ENCODE results near the gene RNF114. TPM values are rescaled to one million over a fixed set of nuclear protein-coding genes. Genes with fewer than 3 reads are reported as not detected.
A peak's percentile ranks its signal among the peaks of the same experiment; 100 is the strongest.

RNF114 gene
- total and polyA plus RNA-seq, 3 experiments from 2014 or later: 64.0 to 112 (median 67.1) TPM

DNA sequence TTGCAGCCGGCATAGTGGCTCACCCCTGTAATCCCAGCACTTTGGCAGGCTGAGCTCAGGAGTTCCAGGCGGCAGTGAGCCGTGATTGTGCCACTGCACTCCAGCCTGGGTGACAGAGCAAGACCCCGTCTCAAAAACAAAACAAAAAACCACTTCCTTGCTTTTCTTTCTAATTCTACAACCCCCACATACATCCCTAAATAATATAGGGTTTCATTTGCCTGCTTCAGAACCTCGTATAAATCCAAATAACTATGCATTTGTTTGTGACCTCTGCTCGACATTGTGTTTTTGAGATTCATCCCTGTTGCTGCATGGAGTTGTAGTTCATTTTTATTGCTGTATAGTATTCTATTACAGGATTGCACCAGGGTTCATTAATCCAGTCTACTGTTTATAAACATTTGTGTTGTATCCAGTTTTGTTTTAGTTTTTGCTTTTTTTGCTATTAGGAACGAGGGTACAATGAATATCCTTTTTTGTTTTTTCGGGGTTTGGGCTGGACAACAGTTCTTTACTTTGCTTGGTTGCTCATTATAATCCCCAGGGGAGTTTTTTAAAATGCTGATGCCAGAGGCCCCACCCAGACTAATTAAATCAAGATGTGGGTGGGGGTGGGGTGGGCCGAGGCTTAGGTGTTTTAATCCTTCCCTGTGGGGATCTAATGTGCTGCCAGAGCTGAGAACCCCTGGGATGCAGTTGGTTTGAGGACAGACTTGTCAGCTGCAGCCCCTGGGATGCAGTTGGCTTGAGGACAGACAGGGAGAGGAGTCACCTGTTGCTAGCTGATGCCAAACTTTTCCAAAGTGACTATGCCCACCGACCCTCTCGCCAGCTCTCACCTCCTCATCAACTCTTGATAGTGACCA, 44.2 kb downstream of the RNF114 start:
- ChIA-PET POLR2A (interaction anchor here (0.8 kb wide), 1 partner anchor 89 kb away, joined by 3 read pairs; no protein-coding TSS in a partner anchor), CTCF (interaction anchor here (0.8 to 8.5 kb wide), 8 partner anchors 15 to 207 kb away, joined by 3 to 150 read pairs (median 7); partner anchors contain the start of gene PEDS1)
- H3K4me3 ChIP-seq (ENCODE audit: low read length): no peak overlapping the region
- peaks cover 18 to 39% (median 26%) of the 10 kb centered on the region in 3 donors for H3K4me1 Mint-ChIP-seq
- no peaks in the 10 kb centered on the region for H3K36me3 ChIP-seq (ENCODE audit: insufficient read depth, low read length)
- DNase-seq: no peak
- no peaks in the 10 kb centered on the region for H3K27me3 ChIP-seq (ENCODE audit: insufficient read depth, low read length, poor library complexity, severe bottlenecking)
- peak overlapping the region in 3 of 8 donors; percentile 2 to 69 (median 53) for H3K27ac Mint-ChIP-seq
- peak overlapping the region in 1 of 7 donors; percentile 17 for H3K4me3 Mint-ChIP-seq
- H3K27me3 Mint-ChIP-seq: peaks cover 3 to 6% of the 10 kb centered on the region in 2 donors
- H3K27ac ChIP-seq (ENCODE audit: low read depth, low read length): no peak overlapping the region
- no peaks in the 10 kb centered on the region for H3K9me3 ChIP-seq (ENCODE audit: low read length)
- H3K36me3 Mint-ChIP-seq: no peaks in the 10 kb centered on the region
- no peaks in the 10 kb centered on the region for H3K9me3 Mint-ChIP-seq
- H3K4me1 ChIP-seq (ENCODE audit: insufficient read depth, low read length): peaks cover 24% of the 10 kb centered on the region

DNA sequence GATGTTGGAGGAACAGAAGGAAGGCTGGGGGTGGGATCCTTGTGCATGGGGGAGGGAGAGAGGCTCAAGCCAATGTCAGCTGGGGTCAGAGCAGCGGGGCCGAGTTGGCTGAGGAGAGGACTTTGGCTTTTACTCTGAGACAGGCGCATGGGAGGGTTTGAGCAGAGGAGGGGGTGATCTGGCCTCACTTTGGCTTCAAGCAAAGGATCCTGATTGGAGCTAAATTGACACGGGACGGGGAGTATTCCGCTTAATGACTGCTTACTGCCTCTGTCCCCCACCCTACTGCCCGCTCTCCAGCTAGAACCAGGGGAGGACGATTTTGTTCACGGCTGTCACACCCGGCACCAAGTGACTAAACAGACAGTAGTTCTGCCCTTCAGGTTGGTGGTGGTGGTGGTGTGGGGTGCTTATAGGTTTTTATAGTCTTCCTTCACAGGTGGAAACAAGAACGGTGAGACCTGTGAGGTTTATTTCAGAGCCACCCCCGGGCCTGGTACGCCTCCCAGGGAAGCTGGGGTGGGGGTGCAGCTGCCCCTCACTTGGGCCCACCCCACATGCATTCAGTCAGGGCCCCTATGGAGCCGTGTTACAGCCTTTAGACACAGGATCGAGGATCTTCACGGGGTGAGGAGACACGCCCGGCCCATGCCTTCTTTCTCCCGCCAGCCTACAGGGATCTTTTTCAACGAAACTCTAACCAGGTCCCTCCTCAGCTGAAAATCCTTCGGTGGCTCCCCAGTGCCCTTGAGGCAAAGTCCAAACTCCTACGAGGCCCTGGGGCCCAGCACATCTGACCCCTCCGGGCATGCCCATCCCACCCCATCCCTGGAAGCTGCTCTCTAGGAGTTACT, 45.2 kb downstream of the RNF114 start:
- POLR2A ChIA-PET: interaction anchor here (0.8 kb wide), 1 partner anchor 87 kb away, joined by 3 read pairs; no protein-coding TSS in a partner anchor
- Histone ChIP-seq H3K27me3 (ENCODE audit: insufficient read depth, low read length, poor library complexity, severe bottlenecking) (no peaks in the 10 kb centered on the region), H3K27ac (ENCODE audit: low read depth, low read length) (peak overlapping the region; percentile 51), H3K4me1 (ENCODE audit: insufficient read depth, low read length) (peaks cover 24% of the 10 kb centered on the region), H3K9me3 (ENCODE audit: low read length) (no peaks in the 10 kb centered on the region), H3K36me3 (ENCODE audit: insufficient read depth, low read length) (no peaks in the 10 kb centered on the region), H3K4me3 (ENCODE audit: low read length) (no peak overlapping the region)
- H3K9me3 Mint-ChIP-seq: no peaks in the 10 kb centered on the region
- peak overlapping the region; percentile 17 to 78 (median 68) for H3K4me3 Mint-ChIP-seq
- peak overlapping the region in 4 of 8 donors; percentile 3 to 83 (median 40) for H3K27ac Mint-ChIP-seq
- H3K27me3 Mint-ChIP-seq: peaks cover 3 to 6% of the 10 kb centered on the region in 2 donors
- peaks cover 18 to 39% (median 26%) of the 10 kb centered on the region in 3 donors for H3K4me1 Mint-ChIP-seq
- DNase-seq: no peak
- CTCF ChIA-PET: interaction anchor here (0.8 to 8.5 kb wide), 7 partner anchors 13 to 206 kb away, joined by 3 to 150 read pairs (median 3); no protein-coding TSS in a partner anchor
- no peaks in the 10 kb centered on the region for H3K36me3 Mint-ChIP-seq

DNA sequence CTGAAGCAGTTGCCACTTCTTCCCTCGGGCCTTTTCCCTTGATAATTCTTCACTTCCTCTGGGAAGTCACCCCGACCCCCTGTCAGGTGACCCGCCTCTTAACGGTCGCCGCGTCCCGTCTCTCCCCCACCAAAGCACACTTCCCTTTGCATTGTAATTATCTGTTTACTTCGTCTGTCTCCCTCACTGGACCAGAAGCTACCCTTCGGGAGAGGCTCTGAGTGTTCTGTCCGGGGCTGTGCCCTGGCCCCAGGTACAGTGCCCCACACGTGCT, 45.8 kb downstream of the RNF114 start:
- Histone ChIP-seq H3K4me3 (ENCODE audit: low read length) (peak overlapping the region; percentile 53), H3K36me3 (ENCODE audit: insufficient read depth, low read length) (no peaks in the 10 kb centered on the region), H3K27ac (ENCODE audit: low read depth, low read length) (peak overlapping the region; percentile 51), H3K27me3 (ENCODE audit: insufficient read depth, low read length, poor library complexity, severe bottlenecking) (no peaks in the 10 kb centered on the region), H3K4me1 (ENCODE audit: insufficient read depth, low read length) (peaks cover 24% of the 10 kb centered on the region), H3K9me3 (ENCODE audit: low read length) (no peaks in the 10 kb centered on the region)
- peaks cover 18 to 39% (median 26%) of the 10 kb centered on the region in 3 donors for H3K4me1 Mint-ChIP-seq
- H3K4me3 Mint-ChIP-seq: peak overlapping the region; percentile 1 to 78 (median 66)
- DNase-seq: no peak
- H3K9me3 Mint-ChIP-seq: no peaks in the 10 kb centered on the region
- ChIA-PET POLR2A (no interaction called here), CTCF (interaction anchor here (0.8 to 8.5 kb wide), 6 partner anchors 13 to 190 kb away, joined by 3 to 150 read pairs (median 4); no protein-coding TSS in a partner anchor)
- H3K27me3 Mint-ChIP-seq: peaks cover 3% of the 10 kb centered on the region in 2 donors
- no peaks in the 10 kb centered on the region for H3K36me3 Mint-ChIP-seq
- peak overlapping the region in 5 of 8 donors; percentile 3 to 83 (median 55) for H3K27ac Mint-ChIP-seq

DNA sequence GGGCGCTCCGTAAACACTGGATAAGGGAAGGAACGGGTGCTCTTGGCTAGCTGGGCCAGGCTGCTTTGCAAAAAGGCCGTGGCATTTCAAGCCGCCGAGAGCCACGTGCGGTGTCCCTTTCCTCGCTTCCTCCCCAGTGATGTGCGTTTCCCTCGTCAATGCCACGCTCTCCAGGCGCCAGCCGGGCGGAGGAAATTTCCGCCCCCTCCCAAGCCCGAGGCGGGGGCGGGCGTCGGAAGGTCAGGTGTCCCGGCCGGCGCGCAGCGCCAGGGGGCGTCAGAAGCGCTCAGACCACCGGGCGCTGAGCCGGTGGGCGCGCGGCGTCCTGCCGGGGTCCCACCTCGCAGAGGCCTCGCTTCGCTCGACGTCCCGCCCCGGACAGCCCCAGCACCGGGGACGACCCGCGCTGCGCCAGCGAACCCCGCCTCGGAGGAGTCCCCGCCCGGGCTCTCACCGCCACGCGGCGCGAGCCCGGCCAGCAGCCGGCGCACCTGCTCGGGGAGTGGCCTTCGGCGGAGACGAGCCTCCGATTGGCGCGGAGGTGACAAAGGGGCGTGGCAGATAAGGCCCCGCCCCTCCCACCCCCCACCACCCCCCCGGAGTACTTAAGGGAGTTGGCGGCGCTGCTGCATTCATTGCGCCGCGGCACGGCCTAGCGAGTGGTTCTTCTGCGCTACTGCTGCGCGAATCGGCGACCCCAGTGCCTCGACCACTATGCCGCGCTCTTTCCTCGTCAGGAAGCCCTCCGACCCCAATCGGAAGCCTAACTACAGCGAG, 46.3 kb downstream of the RNF114 start, which contains the start of gene SNAI1:
Gene SNAI1, plus strand, starts transcription at position 635 of the 777 bp plus-strand sequence. Its CDS starts 80 bp downstream, at position 715.
- CTCF ChIA-PET: interaction anchor here (0.8 to 8.5 kb wide), 6 partner anchors 12 to 190 kb away, joined by 3 to 150 read pairs (median 4); no protein-coding TSS in a partner anchor

DNA sequence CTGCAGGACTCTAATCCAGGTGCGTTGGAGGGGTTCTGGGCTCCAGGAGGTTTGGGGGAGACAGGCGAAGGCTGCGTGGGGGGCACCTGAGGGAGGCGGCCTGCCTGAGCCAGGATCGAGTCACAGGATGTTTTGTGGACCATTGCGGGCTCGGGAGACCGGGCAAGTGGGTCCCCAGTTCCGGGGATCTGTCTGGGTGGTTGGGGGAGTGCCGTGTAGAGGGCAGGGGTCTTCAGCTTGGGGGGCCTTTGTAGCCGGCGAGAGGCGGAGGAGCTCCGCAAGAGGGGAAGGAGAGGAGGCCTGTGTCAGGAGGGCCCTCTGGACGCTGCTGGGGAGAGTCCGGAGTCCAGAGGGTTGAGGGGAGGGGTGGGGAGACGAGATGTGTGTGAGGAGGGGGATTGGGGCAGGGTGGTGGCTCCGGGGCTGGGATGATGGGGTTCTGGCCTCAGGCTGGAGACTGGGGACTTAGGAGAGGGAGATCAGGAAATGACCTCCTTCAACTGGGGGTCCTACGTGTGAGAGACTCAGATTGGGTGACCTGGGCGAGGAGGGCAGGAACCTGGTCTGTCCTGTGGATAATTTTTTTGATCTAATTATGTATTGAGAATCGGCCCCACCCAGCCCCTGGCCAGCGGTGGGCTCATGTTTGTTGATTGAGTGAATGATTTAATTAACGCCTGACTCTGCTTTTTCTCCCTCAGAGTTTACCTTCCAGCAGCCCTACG, 47.1 kb downstream of the RNF114 start:
- Mint-ChIP-seq H3K36me3 (no peaks in the 10 kb centered on the region), H3K27ac (peak overlapping the region in 6 of 8 donors; percentile 43 to 97 (median 80)), H3K9me3 (no peaks in the 10 kb centered on the region), H3K27me3 (peaks cover 2 to 3% of the 10 kb centered on the region in 2 donors), H3K4me1 (peaks cover 18 to 39% (median 26%) of the 10 kb centered on the region in 3 donors), H3K4me3 (peak overlapping the region; percentile 64 to 78 (median 74))
- CTCF ChIA-PET: interaction anchor here (1.2 to 8.5 kb wide), 3 partner anchors 88 to 189 kb away, joined by 3 to 150 read pairs (median 5); no protein-coding TSS in a partner anchor
- DNase-seq: no peak
- Histone ChIP-seq H3K9me3 (ENCODE audit: low read length) (no peaks in the 10 kb centered on the region), H3K27me3 (ENCODE audit: insufficient read depth, low read length, poor library complexity, severe bottlenecking) (no peaks in the 10 kb centered on the region), H3K27ac (ENCODE audit: low read depth, low read length) (peak overlapping the region; percentile 67), H3K4me3 (ENCODE audit: low read length) (peak overlapping the region; percentile 67), H3K36me3 (ENCODE audit: insufficient read depth, low read length) (no peaks in the 10 kb centered on the region), H3K4me1 (ENCODE audit: insufficient read depth, low read length) (peaks cover 24% of the 10 kb centered on the region)
- POLR2A ChIA-PET: no interaction called here

More for the DNA sequence above, 46.3 kb downstream of the RNF114 start, which contains the start of gene SNAI1:
- H3K27me3 Mint-ChIP-seq: peaks cover 2 to 3% of the 10 kb centered on the region in 2 donors
- POLR2A ChIA-PET: no interaction called here
- peak within 1 kb of the TSS in 7 of 8 donors; percentile 43 to 97 (median 80) for H3K27ac Mint-ChIP-seq
- peak within 1 kb of the TSS; percentile 67 for H3K4me3 ChIP-seq (ENCODE audit: low read length)
- no peaks in the 10 kb centered on the region for H3K9me3 ChIP-seq (ENCODE audit: low read length)
- peak; percentile 75 to 92 (median 80) for DNase-seq
- peaks cover 18 to 39% (median 26%) of the 10 kb centered on the region in 3 donors for H3K4me1 Mint-ChIP-seq
- peak within 1 kb of the TSS; percentile 67 for H3K27ac ChIP-seq (ENCODE audit: low read depth, low read length)
- H3K36me3 ChIP-seq (ENCODE audit: insufficient read depth, low read length): no peaks in the 10 kb centered on the region
- H3K36me3 Mint-ChIP-seq: no peaks in the 10 kb centered on the region
- H3K27me3 ChIP-seq (ENCODE audit: insufficient read depth, low read length, poor library complexity, severe bottlenecking): no peaks in the 10 kb centered on the region
- H3K9me3 Mint-ChIP-seq: no peaks in the 10 kb centered on the region
- peak within 1 kb of the TSS; percentile 66 to 78 (median 74) for H3K4me3 Mint-ChIP-seq
- H3K4me1 ChIP-seq (ENCODE audit: insufficient read depth, low read length): peaks cover 24% of the 10 kb centered on the region

DNA sequence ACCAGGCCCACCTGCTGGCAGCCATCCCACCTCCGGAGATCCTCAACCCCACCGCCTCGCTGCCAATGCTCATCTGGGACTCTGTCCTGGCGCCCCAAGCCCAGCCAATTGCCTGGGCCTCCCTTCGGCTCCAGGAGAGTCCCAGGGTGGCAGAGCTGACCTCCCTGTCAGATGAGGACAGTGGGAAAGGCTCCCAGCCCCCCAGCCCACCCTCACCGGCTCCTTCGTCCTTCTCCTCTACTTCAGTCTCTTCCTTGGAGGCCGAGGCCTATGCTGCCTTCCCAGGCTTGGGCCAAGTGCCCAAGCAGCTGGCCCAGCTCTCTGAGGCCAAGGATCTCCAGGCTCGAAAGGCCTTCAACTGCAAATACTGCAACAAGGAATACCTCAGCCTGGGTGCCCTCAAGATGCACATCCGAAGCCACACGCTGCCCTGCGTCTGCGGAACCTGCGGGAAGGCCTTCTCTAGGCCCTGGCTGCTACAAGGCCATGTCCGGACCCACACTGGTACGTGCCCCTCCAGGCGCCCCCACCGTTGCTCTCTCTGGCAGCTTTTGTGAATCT, 47.7 kb downstream of the RNF114 start:
- Histone ChIP-seq H3K4me3 (ENCODE audit: low read length) (no peak overlapping the region), H3K4me1 (ENCODE audit: insufficient read depth, low read length) (peaks cover 20% of the 10 kb centered on the region), H3K27ac (ENCODE audit: low read depth, low read length) (peak overlapping the region; percentile 67), H3K36me3 (ENCODE audit: insufficient read depth, low read length) (no peaks in the 10 kb centered on the region), H3K27me3 (ENCODE audit: insufficient read depth, low read length, poor library complexity, severe bottlenecking) (no peaks in the 10 kb centered on the region), H3K9me3 (ENCODE audit: low read length) (no peaks in the 10 kb centered on the region)
- no peaks in the 10 kb centered on the region for H3K9me3 Mint-ChIP-seq
- no peaks in the 10 kb centered on the region for H3K36me3 Mint-ChIP-seq
- H3K27me3 Mint-ChIP-seq: peaks cover 2 to 3% of the 10 kb centered on the region in 2 donors
- H3K27ac Mint-ChIP-seq: peak overlapping the region in 2 of 8 donors; percentile 42 to 84
- POLR2A ChIA-PET: no interaction called here
- H3K4me3 Mint-ChIP-seq: peak overlapping the region in 6 of 7 donors; percentile 36 to 74 (median 66)
- H3K4me1 Mint-ChIP-seq: peaks cover 18 to 34% (median 26%) of the 10 kb centered on the region in 3 donors
- CTCF ChIA-PET: interaction anchor here (0.9 to 8.5 kb wide), 2 partner anchors 87 kb away, joined by 4 to 150 read pairs; no protein-coding TSS in a partner anchor
- DNase-seq: no peak
